Caco-2 (cell line): ENCODE measurements around the gene SVEP1. TPM values are rescaled to one million over a fixed set of nuclear protein-coding genes. Genes with fewer than 3 reads are reported as not detected.

ENCODE experiments used
- BruUV-seq: library from RNA; stranded (reverse); fragments of 400-500 nt; replicated peaks from 2 replicates; lab custom pipeline; 2021; lab: Mats Ljungman, UMichigan
- CTCF ChIA-PET: fragments of 300-600 bp; sonication (Branson Sonifier 250); formaldehyde crosslinking; loops from one replicate; lab custom pipeline; 2022; ENCODE audit warnings: antibody characterized with exemption; lab: Charles Lee
- POLR2A ChIA-PET: fragments of 300-600 bp; sonication (Branson Sonifier 250); formaldehyde crosslinking; loops from one replicate; lab custom pipeline; 2022; ENCODE audit warnings: antibody characterized with exemption; lab: Charles Lee
- DNase-seq, 2 experiments: peaks; one replicate each; pipeline versions ENCODE4 v3.0.0 to v3.0.0-alpha.2; 2020 to 2022
- H3K27me3 ChIP-seq: replicated peaks from 2 replicates; pipeline ENCODE4 v1.6.0; 2011; ENCODE audit warnings: low read length; ENCODE audit not compliant: control insufficient read depth, insufficient read depth
- H3K36me3 ChIP-seq: 2 replicates; pipeline ENCODE4 v1.5.1; 2011; ENCODE audit warnings: low read length; ENCODE audit not compliant: control insufficient read depth, insufficient read depth
- H3K4me1 ChIP-seq: fragments of 250-450 bp; sonication (Bioruptor Pico); 2 replicates; pipeline ENCODE4 v1.5.1; 2020; ENCODE audit warnings: mild to moderate bottlenecking
- H3K4me3 ChIP-seq: 2 replicates; pipeline ENCODE4 v1.5.1; 2011; ENCODE audit warnings: low read depth, mild to moderate bottlenecking, control low read depth, low read length
- H3K9me3 ChIP-seq: fragments of 250-450 bp; sonication (Bioruptor Pico); 2 replicates; pipeline ENCODE4 v1.5.1; 2020; ENCODE audit warnings: mild to moderate bottlenecking, moderate library complexity
- H3K27ac Mint-ChIP-seq: one replicate; pipeline ENCODE4 v1.8.0; 2022; ENCODE audit warnings: mixed read lengths; ENCODE audit not compliant: unreplicated experiment
- H3K27me3 Mint-ChIP-seq: one replicate; pipeline ENCODE4 v1.8.0; 2022; ENCODE audit warnings: mixed read lengths; ENCODE audit not compliant: insufficient read depth, unreplicated experiment
- H3K36me3 Mint-ChIP-seq: one replicate; pipeline ENCODE4 v1.8.0; 2022; ENCODE audit warnings: mild to moderate bottlenecking, mixed read lengths; ENCODE audit not compliant: insufficient read depth, unreplicated experiment
- H3K4me1 Mint-ChIP-seq: one replicate; pipeline ENCODE4 v1.8.0; 2022; ENCODE audit warnings: low read depth, mixed read lengths; ENCODE audit not compliant: unreplicated experiment
- H3K4me3 Mint-ChIP-seq: one replicate; pipeline ENCODE4 v1.8.0; 2022; ENCODE audit warnings: mild to moderate bottlenecking, moderate library complexity, mixed read lengths; ENCODE audit not compliant: unreplicated experiment
- H3K9me3 Mint-ChIP-seq: one replicate; pipeline ENCODE4 v1.8.0; 2022; ENCODE audit warnings: mixed read lengths; ENCODE audit not compliant: unreplicated experiment
- intact Hi-C: fragments of 100-400 bp; cut with micrococcal nuclease; formaldehyde crosslinking; loops from one replicate; pipeline ENCODE4 v1.10.0; 2022; ENCODE audit not compliant: unreplicated experiment
- total RNA-seq: library from RNA; stranded (reverse); gene quantifications from 2 replicates; pipeline ENCODE4 v1.2.3, GENCODE V29; 2022
- TF ChIP-seq, protein P1 (sequence below), 2 experiments: fragments of 200-600 bp in 1 of 2; IDR thresholded peaks; 1 replicate in 1 of 2; 2 replicates in 1 of 2; pipeline versions ENCODE4 v1.5.1 to v1.8.0; 2011 to 2022; ENCODE audit warnings: antibody characterized with exemption in 1 of 2, control low read depth in 1 of 2, inconsistent platforms in 1 of 2, low read depth in 1 of 2, low read length in 1 of 2, mild to moderate bottlenecking in 1 of 2, moderate library complexity in 1 of 2; ENCODE audit not compliant: insufficient read depth in 1 of 2, severe bottlenecking in 1 of 2, unreplicated experiment in 1 of 2

The SVEP1 gene
- total RNA-seq, 1 experiment from 2014 or later, result 2.9 TPM

DNA sequence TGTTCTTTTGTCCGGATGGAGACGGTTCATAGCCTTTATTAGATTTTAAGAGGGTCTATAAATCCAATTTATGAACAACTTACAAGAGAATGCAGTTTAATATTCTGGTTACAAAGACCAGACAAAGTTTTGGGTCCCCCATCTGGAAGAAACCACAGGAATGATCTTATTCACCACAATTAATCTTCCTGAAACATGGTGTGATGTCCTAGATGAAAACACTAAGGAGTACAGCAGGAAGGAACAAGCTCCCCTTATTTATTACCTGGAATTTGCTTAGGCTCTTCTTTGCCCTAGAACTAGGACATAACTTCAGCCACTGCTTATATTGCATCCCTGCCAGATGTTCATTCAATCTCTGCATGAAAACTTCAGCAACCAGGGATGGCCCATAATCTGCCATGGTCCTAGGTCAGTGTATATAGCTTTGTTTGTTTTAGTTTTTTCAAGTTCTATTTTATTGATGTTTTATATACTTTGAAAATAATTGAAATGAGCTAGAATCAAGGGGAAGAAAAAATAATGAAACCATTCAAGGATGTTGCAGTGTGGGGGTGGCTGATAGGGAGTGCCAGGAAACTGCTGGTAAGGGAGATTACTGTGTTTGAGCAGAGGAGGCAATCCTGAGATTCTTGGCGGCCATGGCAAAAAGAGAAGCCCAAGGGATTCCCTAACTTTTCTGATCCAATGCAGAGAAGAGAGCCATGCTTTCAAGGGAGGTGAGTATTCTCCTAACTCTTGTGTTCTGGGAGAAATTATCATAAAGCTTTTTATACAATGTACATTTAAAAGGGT, 258.7 kb downstream of the SVEP1 start:
- H3K27me3 Mint-ChIP-seq, result no peaks in the 10 kb centered on the region
- H3K27me3 ChIP-seq, result no peaks in the 10 kb centered on the region
- intact Hi-C loops, result no loop called here
- H3K9me3 ChIP-seq, result no peaks in the 10 kb centered on the region
- no peaks in the 10 kb centered on the region for H3K9me3 Mint-ChIP-seq
- H3K4me3 Mint-ChIP-seq, result no peak overlapping the region
- H3K4me1 Mint-ChIP-seq, result no peaks in the 10 kb centered on the region
- no peak for DNase-seq
- H3K36me3 Mint-ChIP-seq, result no peaks in the 10 kb centered on the region
- TF ChIP-seq, protein P1, sequence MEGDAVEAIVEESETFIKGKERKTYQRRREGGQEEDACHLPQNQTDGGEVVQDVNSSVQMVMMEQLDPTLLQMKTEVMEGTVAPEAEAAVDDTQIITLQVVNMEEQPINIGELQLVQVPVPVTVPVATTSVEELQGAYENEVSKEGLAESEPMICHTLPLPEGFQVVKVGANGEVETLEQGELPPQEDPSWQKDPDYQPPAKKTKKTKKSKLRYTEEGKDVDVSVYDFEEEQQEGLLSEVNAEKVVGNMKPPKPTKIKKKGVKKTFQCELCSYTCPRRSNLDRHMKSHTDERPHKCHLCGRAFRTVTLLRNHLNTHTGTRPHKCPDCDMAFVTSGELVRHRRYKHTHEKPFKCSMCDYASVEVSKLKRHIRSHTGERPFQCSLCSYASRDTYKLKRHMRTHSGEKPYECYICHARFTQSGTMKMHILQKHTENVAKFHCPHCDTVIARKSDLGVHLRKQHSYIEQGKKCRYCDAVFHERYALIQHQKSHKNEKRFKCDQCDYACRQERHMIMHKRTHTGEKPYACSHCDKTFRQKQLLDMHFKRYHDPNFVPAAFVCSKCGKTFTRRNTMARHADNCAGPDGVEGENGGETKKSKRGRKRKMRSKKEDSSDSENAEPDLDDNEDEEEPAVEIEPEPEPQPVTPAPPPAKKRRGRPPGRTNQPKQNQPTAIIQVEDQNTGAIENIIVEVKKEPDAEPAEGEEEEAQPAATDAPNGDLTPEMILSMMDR (IDR thresholded peaks at IDR 0.05; ENCODE audit: insufficient read depth in 1 of 2, low read depth in 1 of 2, low read length in 1 of 2, severe bottlenecking in 1 of 2, unreplicated experiment in 1 of 2), result no peak
- H3K36me3 ChIP-seq, result no peaks in the 10 kb centered on the region
- POLR2A ChIA-PET, result interaction anchor here (0.6 kb wide), 1 partner anchor 64 kb away, joined by 5 read pairs; no protein-coding TSS in a partner anchor
- no peaks in the 10 kb centered on the region for H3K4me1 ChIP-seq
- CTCF ChIA-PET, result no interaction called here
- no peak overlapping the region for H3K27ac Mint-ChIP-seq
- no TSS peak for BruUV-seq
- no peak overlapping the region for H3K4me3 ChIP-seq

DNA sequence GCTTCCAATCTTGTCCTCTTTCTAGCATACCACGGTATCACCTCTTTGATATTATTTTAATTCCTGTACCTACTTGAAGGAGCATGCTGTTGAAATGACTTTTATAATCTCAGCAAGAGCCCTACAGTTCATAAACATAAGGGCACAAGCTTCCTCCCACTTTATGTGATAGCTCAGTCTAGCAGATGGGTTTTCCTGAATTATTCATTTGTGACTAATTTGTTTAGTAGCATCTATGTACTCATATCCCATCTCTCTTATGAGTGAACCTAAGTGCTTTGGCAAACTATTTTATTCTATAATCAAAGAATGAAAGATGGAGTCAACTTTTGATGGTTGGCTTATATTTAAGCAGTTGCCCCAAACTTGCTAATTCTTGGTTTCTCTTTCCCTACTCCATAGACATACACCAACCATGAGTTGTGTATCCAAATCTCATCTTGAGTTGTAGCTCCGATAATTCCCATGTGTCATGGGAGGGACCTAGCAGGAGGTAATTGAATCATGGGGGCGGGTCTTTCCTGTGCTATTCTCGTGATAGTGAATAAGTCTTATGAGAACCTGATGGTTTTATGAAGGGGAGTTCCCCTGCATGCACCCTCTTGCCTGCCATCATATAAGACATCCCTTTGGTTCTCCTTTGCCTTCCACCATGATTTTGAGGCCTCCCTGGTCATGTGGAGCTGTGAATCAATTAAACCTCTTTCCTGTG, 259.6 kb downstream of the SVEP1 start:
- Histone ChIP-seq H3K4me3 (no peak overlapping the region), H3K9me3 (no peaks in the 10 kb centered on the region), H3K27me3 (no peaks in the 10 kb centered on the region), H3K4me1 (no peaks in the 10 kb centered on the region), H3K36me3 (no peaks in the 10 kb centered on the region)
- H3K27ac Mint-ChIP-seq, result no peak overlapping the region
- intact Hi-C loops, result no loop called here
- no peaks in the 10 kb centered on the region for H3K27me3 Mint-ChIP-seq
- TF ChIP-seq, protein P1 (IDR thresholded peaks at IDR 0.05; ENCODE audit: insufficient read depth in 1 of 2, low read depth in 1 of 2, low read length in 1 of 2, severe bottlenecking in 1 of 2, unreplicated experiment in 1 of 2), result no peak
- H3K4me1 Mint-ChIP-seq, result no peaks in the 10 kb centered on the region
- no TSS peak for BruUV-seq
- no peak for DNase-seq
- H3K9me3 Mint-ChIP-seq, result no peaks in the 10 kb centered on the region
- POLR2A ChIA-PET, result no interaction called here
- no peaks in the 10 kb centered on the region for H3K36me3 Mint-ChIP-seq
- H3K4me3 Mint-ChIP-seq, result no peak overlapping the region
- CTCF ChIA-PET, result no interaction called here

DNA sequence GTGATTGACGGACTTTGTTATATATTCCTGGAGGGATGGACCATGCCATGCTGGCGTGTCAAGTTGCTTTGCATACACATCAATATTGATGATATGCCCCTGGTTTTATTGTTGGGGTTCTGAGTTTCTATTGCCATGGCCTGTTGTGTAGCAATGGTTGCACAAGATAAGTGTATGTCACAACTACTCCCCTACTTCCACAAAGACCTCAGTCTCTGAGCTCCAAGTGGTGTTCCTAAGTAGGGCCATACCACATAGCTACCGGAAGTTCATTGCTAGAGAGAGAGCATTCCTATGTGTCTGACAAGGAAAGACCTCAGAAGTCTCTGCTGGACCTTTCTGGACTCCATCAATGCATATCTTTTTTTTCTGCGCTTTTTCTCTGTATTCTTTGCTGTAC, 261.6 kb downstream of the SVEP1 start:
- Histone ChIP-seq H3K9me3 (no peaks in the 10 kb centered on the region), H3K4me3 (no peak overlapping the region), H3K4me1 (no peaks in the 10 kb centered on the region), H3K36me3 (no peaks in the 10 kb centered on the region), H3K27me3 (no peaks in the 10 kb centered on the region)
- POLR2A ChIA-PET, result no interaction called here
- intact Hi-C loops, result no loop called here
- H3K27me3 Mint-ChIP-seq, result no peaks in the 10 kb centered on the region
- TF ChIP-seq, protein P1 (IDR thresholded peaks at IDR 0.05; ENCODE audit: insufficient read depth in 1 of 2, low read depth in 1 of 2, low read length in 1 of 2, severe bottlenecking in 1 of 2, unreplicated experiment in 1 of 2), result no peak
- no peaks in the 10 kb centered on the region for H3K9me3 Mint-ChIP-seq
- no peaks in the 10 kb centered on the region for H3K4me1 Mint-ChIP-seq
- no peaks in the 10 kb centered on the region for H3K36me3 Mint-ChIP-seq
- H3K4me3 Mint-ChIP-seq, result no peak overlapping the region
- CTCF ChIA-PET, result no interaction called here
- no peak for DNase-seq
- no TSS peak for BruUV-seq
- no peak overlapping the region for H3K27ac Mint-ChIP-seq
